Measurements from ENCODE around the gene DSCAML1.

GRCh38 chr11:117603932-117604331 lies 193.1 kb downstream of the DSCAML1 start:
- TF ChIP-seq POLR2AphosphoS5 (IDR thresholded peaks at IDR 0.05; ENCODE audit: low read depth, low read length) (no peak), REST (IDR thresholded peaks at IDR 0.05; ENCODE audit: insufficient read depth in 1 of 2, low read depth in 2 of 2, low read length in 2 of 2) (no peak), SIN3A (IDR thresholded peaks at IDR 0.05; ENCODE audit: borderline replicate concordance, insufficient read depth, low read length) (no peak), TAF1 (IDR thresholded peaks at IDR 0.05; ENCODE audit: borderline replicate concordance, insufficient read depth, low read length) (no peak)
